Vagina (tissue), 2 donors: ENCODE results near the gene TTLL5.

ENCODE experiments used
- POLR2A ChIP-seq, 2 donors: fragments of 450-650 bp; IDR thresholded peaks; one replicate each; pipeline ENCODE4 v1.6.1; 2017; ENCODE audit warnings: antibody characterized with exemption in 2 of 2, mild to moderate bottlenecking in 2 of 2, moderate library complexity in 2 of 2
- POLR2AphosphoS5 ChIP-seq, 2 donors: sonication (generic); formaldehyde crosslinking; IDR thresholded peaks; one replicate each; pipeline ENCODE4 v1.9.0; 2017; ENCODE audit warnings: antibody characterized with exemption in 2 of 2, mild to moderate bottlenecking in 2 of 2, low read depth in 1 of 2; ENCODE audit not compliant: insufficient read depth in 1 of 2
- TF ChIP-seq, protein P1 (sequence below), 3 experiments: fragments of 450-650 bp in 2 of 3; fragments of 200-600 bp in 1 of 3; sonication (generic) in 1 of 3; IDR thresholded peaks; one replicate each; pipeline ENCODE4 v1.5.1; 2017 to 2019; ENCODE audit warnings: antibody characterized with exemption in 3 of 3, mild to moderate bottlenecking in 2 of 3, moderate library complexity in 2 of 3

DNA sequence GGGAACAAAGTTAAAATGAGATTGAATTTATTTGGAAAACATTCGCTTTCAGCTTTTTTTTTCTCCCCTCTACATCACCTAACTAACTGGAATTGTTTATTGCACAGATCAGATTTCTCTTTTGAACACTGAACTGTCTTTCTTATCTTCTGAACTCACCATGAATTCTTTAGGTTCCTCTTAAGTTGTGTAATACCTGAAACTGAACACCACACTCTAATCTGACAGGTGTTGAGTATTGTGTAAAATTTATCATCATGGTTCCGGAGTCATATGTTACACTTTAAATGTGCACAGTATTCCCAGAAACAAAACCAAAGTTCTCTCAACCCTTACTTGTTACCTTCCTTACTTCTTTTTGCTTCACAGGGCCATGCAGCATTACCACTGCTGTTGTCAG, 254.0 kb downstream of the TTLL5 start:
- TF ChIP-seq, protein P1, sequence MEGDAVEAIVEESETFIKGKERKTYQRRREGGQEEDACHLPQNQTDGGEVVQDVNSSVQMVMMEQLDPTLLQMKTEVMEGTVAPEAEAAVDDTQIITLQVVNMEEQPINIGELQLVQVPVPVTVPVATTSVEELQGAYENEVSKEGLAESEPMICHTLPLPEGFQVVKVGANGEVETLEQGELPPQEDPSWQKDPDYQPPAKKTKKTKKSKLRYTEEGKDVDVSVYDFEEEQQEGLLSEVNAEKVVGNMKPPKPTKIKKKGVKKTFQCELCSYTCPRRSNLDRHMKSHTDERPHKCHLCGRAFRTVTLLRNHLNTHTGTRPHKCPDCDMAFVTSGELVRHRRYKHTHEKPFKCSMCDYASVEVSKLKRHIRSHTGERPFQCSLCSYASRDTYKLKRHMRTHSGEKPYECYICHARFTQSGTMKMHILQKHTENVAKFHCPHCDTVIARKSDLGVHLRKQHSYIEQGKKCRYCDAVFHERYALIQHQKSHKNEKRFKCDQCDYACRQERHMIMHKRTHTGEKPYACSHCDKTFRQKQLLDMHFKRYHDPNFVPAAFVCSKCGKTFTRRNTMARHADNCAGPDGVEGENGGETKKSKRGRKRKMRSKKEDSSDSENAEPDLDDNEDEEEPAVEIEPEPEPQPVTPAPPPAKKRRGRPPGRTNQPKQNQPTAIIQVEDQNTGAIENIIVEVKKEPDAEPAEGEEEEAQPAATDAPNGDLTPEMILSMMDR (IDR thresholded peaks at IDR 0.05), result no peak
- no peak for TF ChIP-seq POLR2A (IDR thresholded peaks at IDR 0.05)
- no peak for TF ChIP-seq POLR2AphosphoS5 (IDR thresholded peaks at IDR 0.05; ENCODE audit: insufficient read depth in 1 of 2, low read depth in 1 of 2)
